MM.1S (cell line): ENCODE data around the gene BMP15.

Experiments
- CTCF ChIP-seq: fragments of 300-600 bp; sonication (generic); IDR thresholded peaks from 2 replicates; pipeline ENCODE4 v1.5.1; 2016; ENCODE audit warnings: antibody characterized with exemption, low read length, mixed read lengths
- EZH2 ChIP-seq: fragments of 300-600 bp; sonication (generic); optimal IDR thresholded peaks from 2 replicates; pipeline ENCODE3; 2017; ENCODE audit warnings: low read depth, mild to moderate bottlenecking, antibody characterized with exemption, low read length, mixed read lengths

DNA sequence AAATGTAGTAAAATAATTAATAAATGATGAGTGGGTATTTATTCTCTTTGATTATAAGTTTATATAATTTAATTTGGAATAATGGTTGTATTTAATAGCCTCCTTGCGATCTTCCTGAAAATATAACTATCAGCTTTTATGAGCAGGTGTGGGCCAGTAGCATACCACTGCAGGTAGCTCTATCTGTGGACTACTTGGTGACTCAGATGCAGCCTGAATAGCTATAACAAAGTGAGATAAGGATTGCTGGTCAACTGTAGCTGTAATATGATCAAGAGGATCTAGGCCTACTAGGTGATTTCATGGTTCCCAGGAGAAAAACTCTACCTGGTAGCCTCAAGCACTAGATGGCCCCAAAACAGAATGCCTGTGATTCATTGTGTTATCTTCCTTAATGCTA, 47.1 kb upstream of the BMP15 start:
- TF ChIP-seq CTCF = no peak
- no peak for TF ChIP-seq EZH2
